Measurements from ENCODE around the gene SORCS2.
"Not testable (repeated sequence)": the region's sequence is repeated elsewhere in the genome, so short reads cannot be mapped to it uniquely, and the experiment has no call there.

Gene SORCS2

GRCh38 chr4:7160439-7160838 lies 31.9 kb upstream of the SORCS2 start:
- no peak for ATAC-seq

- no peak for ATAC-seq
These were observed 31.3 kb upstream of the SORCS2 start for GRCh38 chr4:7160951-7161440.

GRCh38 chr4:7161721-7162214 lies 30.6 kb upstream of the SORCS2 start:
- ATAC-seq, result no peak

- not testable (repeated sequence) for ATAC-seq
These were observed 27.1 kb upstream of the SORCS2 start for GRCh38 chr4:7165056-7165873.

- no peak for ATAC-seq
These were observed 26.5 kb upstream of the SORCS2 start for GRCh38 chr4:7165874-7166201.

- ATAC-seq, result no peak
These were observed 26.1 kb upstream of the SORCS2 start for GRCh38 chr4:7166237-7166636.

- ATAC-seq, result no peak
These were observed 25.2 kb upstream of the SORCS2 start for GRCh38 chr4:7166981-7167700.

GRCh38 chr4:7167706-7168105 lies 24.6 kb upstream of the SORCS2 start:
- ATAC-seq, result no peak

- no peak for ATAC-seq
These were observed 24.2 kb upstream of the SORCS2 start for GRCh38 chr4:7168106-7168505.

- no peak for ATAC-seq
These were observed 23.2 kb upstream of the SORCS2 start for GRCh38 chr4:7169134-7169533.

- no peak for ATAC-seq
These were observed 22.3 kb upstream of the SORCS2 start for GRCh38 chr4:7170012-7170411.

- no peak for ATAC-seq
These were observed 21.0 kb upstream of the SORCS2 start for GRCh38 chr4:7171191-7171900.

- ATAC-seq, result no peak
These were observed 19.8 kb upstream of the SORCS2 start for GRCh38 chr4:7172508-7172907.

GRCh38 chr4:7172946-7173345 lies 19.4 kb upstream of the SORCS2 start:
- ATAC-seq, result no peak

GRCh38 chr4:7173841-7174449 lies 18.4 kb upstream of the SORCS2 start:
- ATAC-seq, result no peak

- no peak for ATAC-seq
These were observed 13.2 kb upstream of the SORCS2 start for GRCh38 chr4:7179158-7179557.

- no peak for ATAC-seq
These were observed 11.4 kb upstream of the SORCS2 start for GRCh38 chr4:7180938-7181337.

GRCh38 chr4:7182616-7183015 lies 9.7 kb upstream of the SORCS2 start:
- no peak for ATAC-seq

- peak; percentile 13 to 27 for ATAC-seq
These were observed 9.2 kb upstream of the SORCS2 start for GRCh38 chr4:7183161-7183560.

GRCh38 chr4:7183780-7184460 lies 8.4 kb upstream of the SORCS2 start:
- ATAC-seq, result no peak

- no peak for ATAC-seq
These were observed 6.8 kb upstream of the SORCS2 start for GRCh38 chr4:7185487-7186030.

- ATAC-seq, result no peak
These were observed 6.3 kb upstream of the SORCS2 start for GRCh38 chr4:7186031-7186430.
